Activated CD8-positive, alpha-beta memory T cell treated with anti-CD3 and anti-CD28 coated beads for 36 hours (primary cell): Measurements from ENCODE around the gene CFL1. TPM values are rescaled to one million over a fixed set of nuclear protein-coding genes. Genes with fewer than 3 reads are reported as not detected.

ENCODE experiments used
- CTCF ChIA-PET: fragments of 350-600 bp; sonication (Branson Sonifier 250); formaldehyde crosslinking; loops from one replicate; lab custom pipeline; 2021; ENCODE audit warnings: antibody characterized with exemption; lab: Charles Lee
- POLR2A ChIA-PET: fragments of 350-600 bp; sonication (Branson Sonifier 250); formaldehyde crosslinking; loops from one replicate; lab custom pipeline; 2021; ENCODE audit warnings: antibody characterized with exemption; lab: Charles Lee
- total RNA-seq, 2 experiments: library from RNA; stranded (reverse); gene quantifications; one replicate each; pipeline ENCODE4 v1.2.3, GENCODE V29; 2021

The CFL1 gene
- total RNA-seq, 2 experiments from 2014 or later, result 1,167 to 1,207 TPM

DNA sequence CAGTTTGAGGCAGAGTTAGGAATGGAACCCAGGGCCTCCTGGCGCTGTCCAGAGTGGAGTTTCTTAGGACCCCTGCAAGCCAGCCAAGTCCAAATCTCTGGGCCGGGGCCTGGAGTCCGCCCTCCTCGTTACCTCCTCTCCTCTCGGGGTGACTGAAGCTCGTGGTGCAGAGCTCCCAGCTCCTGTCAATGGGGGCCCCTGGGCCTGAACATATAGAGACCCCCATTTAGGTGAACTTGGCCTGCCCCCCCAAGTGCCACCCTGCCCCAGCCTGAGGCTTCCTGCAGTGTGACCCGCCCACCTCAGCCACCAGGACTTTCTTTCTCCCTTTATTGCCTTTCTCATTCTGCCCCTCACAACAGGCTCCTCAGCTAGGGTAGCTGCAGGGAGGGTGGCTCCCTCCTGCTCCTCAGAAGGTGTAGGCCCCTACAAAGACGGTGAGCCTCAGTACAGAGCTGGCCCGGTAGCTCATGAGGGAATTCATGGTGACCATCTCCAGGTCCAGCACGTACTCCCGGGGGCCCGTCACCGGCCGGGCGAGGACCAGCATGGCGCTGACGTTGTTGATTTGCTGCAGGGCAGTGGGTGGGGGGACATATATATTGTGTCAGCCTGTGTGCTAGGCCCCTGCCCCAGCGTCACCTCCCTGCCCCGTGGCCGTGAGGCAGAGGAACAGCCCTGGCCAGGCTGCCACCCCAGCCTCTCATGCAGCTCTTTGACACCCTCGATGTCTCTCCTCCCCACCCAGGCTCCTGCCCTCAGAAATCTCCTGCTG lies 8.7 kb upstream of the CFL1 start:
- CTCF ChIA-PET, result interaction anchor here (1.4 to 3.2 kb wide), 3 partner anchors 18 to 87 kb away, joined by 4 to 11 read pairs (median 5); partner anchors contain the start of gene FIBP
- POLR2A ChIA-PET, result interaction anchor here (0.7 to 2.2 kb wide), 2 partner anchors 18 to 24 kb away, joined by 4 to 7 read pairs; partner anchors contain the start of gene CCDC85B

- POLR2A ChIA-PET, result interaction anchor here (0.7 to 2.2 kb wide), 2 partner anchors 19 to 25 kb away, joined by 4 to 7 read pairs; partner anchors contain the start of gene CCDC85B
- CTCF ChIA-PET, result interaction anchor here (1.4 to 3.2 kb wide), 3 partner anchors 19 to 86 kb away, joined by 4 to 11 read pairs (median 5); partner anchors contain the start of gene FIBP
These were observed 7.7 kb upstream of the CFL1 start for GRCh38 chr11:65865550-65866172.

GRCh38 chr11:65864706-65865471 lies 6.9 kb upstream of the CFL1 start:
- CTCF ChIA-PET, result interaction anchor here (0.7 to 3.2 kb wide), 2 partner anchors 20 to 23 kb away, joined by 3 to 11 read pairs; partner anchors contain the start of gene FIBP
- POLR2A ChIA-PET, result interaction anchor here (2.2 kb wide), 1 partner anchor 20 kb away, joined by 7 read pairs; no protein-coding TSS in a partner anchor

- ChIA-PET CTCF (interaction anchor here (0.7 to 8.1 kb wide), 3 partner anchors 21 to 24 kb away, joined by 3 to 163 read pairs (median 11); partner anchors contain the start of genes CCDC85B and FIBP), POLR2A (no interaction called here)
These were observed 6.1 kb upstream of the CFL1 start for GRCh38 chr11:65863889-65864705.

DNA sequence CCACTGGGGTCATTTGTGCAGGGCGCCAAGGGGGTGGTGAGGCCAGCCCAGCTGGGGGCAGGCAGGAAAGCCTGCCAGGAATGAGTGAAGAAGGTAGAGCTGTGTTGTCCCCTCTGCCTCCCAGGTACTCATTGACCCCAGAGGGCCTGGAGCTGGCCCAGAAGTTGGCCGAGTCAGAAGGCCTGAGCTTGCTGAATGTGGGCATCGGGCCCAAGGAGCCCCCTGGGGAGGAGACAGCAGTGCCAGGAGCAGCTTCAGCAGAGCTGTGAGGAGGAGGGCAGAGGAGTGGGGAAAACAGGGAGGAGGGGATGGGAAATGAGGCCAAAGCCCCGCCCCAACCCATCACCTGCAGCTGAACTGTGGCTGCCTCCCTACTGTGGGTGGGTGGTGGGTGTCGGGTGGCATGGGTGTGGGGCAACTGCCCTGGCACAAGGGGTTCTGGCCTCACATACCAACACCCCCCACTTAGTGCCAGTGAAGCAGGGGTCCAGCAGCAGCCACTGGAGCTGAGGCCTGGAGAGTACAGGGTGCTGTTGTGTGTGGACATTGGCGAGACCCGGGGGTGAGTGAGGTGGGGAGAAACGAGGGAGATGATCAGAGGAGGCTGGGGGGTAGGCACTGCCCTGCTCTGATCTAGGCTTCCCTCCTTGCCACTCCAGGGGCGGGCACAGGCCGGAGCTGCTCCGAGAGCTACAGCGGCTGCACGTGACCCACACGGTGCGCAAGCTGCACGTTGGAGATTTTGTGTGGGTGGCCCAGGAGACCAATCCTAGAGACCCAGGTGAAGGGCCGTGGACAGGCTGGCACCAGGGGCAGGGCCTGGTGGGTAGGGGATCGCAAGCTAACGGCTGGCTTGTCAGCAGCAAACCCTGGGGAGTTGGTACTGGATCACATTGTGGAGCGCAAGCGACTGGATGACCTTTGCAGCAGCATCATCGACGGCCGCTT lies 5.2 kb upstream of the CFL1 start:
- POLR2A ChIA-PET, result interaction anchor here (0.9 kb wide), 1 partner anchor 30 kb away, joined by 3 read pairs; no protein-coding TSS in a partner anchor
- CTCF ChIA-PET, result interaction anchor here (4.8 to 8.1 kb wide), 2 partner anchors 11 to 24 kb away, joined by 27 to 163 read pairs; partner anchors contain the start of genes CCDC85B and FIBP

- ChIA-PET CTCF (interaction anchor here (3.6 to 8.1 kb wide), 3 partner anchors 8 to 25 kb away, joined by 27 to 163 read pairs (median 44); partner anchors contain the start of genes CCDC85B and FIBP), POLR2A (interaction anchor here (0.9 kb wide), 2 partner anchors 9 to 31 kb away, joined by 3 read pairs; no protein-coding TSS in a partner anchor)
These were observed 4.3 kb upstream of the CFL1 start for GRCh38 chr11:65862191-65862735.

GRCh38 chr11:65861533-65862183 lies 3.7 kb upstream of the CFL1 start:
- CTCF ChIA-PET, result interaction anchor here (1.2 to 8.1 kb wide), 4 partner anchors 9 to 26 kb away, joined by 3 to 163 read pairs (median 36); partner anchors contain the start of genes CCDC85B and FIBP

GRCh38 chr11:65861165-65861505 lies 3.2 kb upstream of the CFL1 start:
- CTCF ChIA-PET, result interaction anchor here (1.2 to 8.1 kb wide), 5 partner anchors 10 to 81 kb away, joined by 3 to 163 read pairs (median 27); partner anchors contain the start of genes CCDC85B and FIBP
- POLR2A ChIA-PET, result interaction anchor here (0.6 to 2.3 kb wide), 8 partner anchors 8 to 336 kb away, joined by 3 to 18 read pairs (median 3); partner anchors contain the start of genes FIBP, PCNX3 and SCYL1

More at GRCh38 chr11:65861533-65862183, 3.7 kb upstream of the CFL1 start:
- POLR2A ChIA-PET, result interaction anchor here (0.5 to 2.3 kb wide), 8 partner anchors 8 to 337 kb away, joined by 3 to 18 read pairs (median 3); partner anchors contain the start of genes FIBP, PCNX3 and SCYL1

DNA sequence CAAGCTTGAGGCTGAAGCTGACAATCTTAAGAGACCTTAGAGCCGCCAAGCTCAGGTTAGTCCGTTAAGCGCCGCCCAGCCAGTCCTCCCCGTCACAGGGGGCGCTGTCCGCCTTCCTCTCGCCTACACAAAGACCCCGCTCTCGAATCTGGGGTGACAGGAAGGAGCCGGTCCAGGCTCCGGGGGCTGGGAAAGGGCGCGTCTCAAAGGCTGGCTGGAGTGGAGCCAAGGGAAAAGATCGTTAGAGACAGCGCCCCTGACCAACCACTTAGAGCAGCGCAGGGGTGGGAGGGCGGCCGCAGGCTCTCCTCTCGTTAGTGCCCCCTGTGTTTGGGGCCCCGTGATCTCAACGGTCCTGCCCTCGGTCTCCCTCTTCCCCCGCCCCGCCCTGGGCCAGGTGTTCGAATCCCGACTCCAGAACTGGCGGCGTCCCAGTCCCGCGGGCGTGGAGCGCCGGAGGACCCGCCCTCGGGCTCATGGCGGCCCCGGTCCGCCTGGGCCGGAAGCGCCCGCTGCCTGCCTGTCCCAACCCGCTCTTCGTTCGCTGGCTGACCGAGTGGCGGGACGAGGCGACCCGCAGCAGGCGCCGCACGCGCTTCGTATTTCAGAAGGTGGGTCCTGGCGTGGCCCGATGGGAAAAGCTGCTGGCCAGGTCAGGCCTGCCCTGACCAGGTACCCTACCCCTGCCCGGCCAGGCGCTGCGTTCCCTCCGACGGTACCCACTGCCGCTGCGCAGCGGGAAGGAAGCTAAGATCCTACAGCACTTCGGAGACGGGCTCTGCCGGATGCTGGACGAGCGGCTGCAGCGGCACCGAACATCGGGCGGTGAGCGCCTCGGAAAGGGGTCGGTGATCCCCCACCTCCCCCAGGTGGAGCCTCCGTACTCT lies 2.5 kb upstream of the CFL1 start, which contains the start of gene MUS81:
Gene MUS81, plus strand, starts transcription at position 156 of the 887 bp plus-strand sequence. Its CDS starts 321 bp downstream, at position 477.
- ChIA-PET CTCF (interaction anchor here (1.0 to 8.1 kb wide), 20 partner anchors 10 to 247 kb away, joined by 3 to 163 read pairs (median 4); partner anchors contain the start of genes CCDC85B and FIBP), POLR2A (interaction anchor here (0.6 to 3.0 kb wide), 20 partner anchors 8 to 336 kb away, joined by 3 to 44 read pairs (median 5); partner anchors contain the start of genes CCDC85B, FAM89B, FIBP and FOSL1)

DNA sequence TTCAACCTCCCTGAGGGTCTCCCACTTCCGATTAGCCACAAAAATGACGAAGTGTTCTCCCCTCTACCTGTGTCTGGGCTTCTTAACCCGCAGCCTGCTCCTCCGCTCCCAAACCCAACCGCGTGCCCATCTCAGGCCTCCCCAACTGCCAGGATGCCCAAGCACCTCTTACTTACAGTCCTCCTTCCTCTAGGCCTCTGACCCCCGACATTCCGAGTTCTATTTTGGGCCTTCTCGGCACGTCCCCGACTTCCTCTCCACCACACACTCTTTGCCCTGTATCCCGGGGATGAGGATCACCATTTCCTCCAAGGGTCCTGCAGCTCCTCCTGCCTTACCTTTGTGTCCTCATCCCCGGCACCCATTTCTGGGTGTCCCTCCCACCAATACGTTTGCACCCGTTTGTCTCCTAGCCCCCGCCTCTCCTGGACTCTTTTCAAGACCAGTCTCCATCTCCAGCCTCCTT lies 1.9 kb upstream of the CFL1 start:
- ChIA-PET POLR2A (interaction anchor here (0.6 to 3.0 kb wide), 16 partner anchors 9 to 1076 kb away, joined by 3 to 44 read pairs (median 5); partner anchors contain the start of genes CCDC85B, FAM89B, FIBP and FOSL1), CTCF (interaction anchor here (0.6 to 8.1 kb wide), 22 partner anchors 11 to 846 kb away, joined by 3 to 163 read pairs (median 4); partner anchors contain the start of genes BANF1, CCDC85B, EIF1AD and FIBP)

GRCh38 chr11:65859095-65859811 lies 1.3 kb upstream of the CFL1 start:
- ChIA-PET CTCF (interaction anchor here (0.6 to 8.1 kb wide), 20 partner anchors 11 to 845 kb away, joined by 3 to 163 read pairs (median 4); partner anchors contain the start of genes BANF1, CCDC85B, EIF1AD and FIBP), POLR2A (interaction anchor here (0.6 to 3.0 kb wide), 15 partner anchors 10 to 1076 kb away, joined by 3 to 44 read pairs (median 5); partner anchors contain the start of genes CCDC85B, FAM89B, FIBP and FOSL1)

DNA sequence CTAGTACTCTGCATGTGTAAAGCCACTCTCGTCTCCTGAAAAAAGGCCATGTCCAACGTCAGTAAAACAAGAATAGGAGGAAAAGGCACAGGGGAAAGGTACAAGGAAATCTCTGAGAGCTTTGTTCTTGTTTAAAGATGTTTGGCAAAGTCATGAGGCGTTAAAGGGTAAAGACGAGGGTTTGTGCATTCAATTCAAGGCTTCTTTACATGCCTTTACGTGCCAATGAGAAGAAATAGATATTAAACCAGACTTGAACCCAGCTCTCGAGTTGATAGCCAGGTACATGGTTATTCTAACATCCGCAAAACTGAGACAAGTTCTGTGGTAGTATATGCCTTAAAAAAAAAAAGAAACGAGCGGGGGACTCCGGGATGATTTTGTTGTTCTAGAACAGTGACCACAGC lies 704 bp upstream of the CFL1 start:
- CTCF ChIA-PET, result interaction anchor here (0.6 to 8.1 kb wide), 7 partner anchors 13 to 528 kb away, joined by 3 to 163 read pairs (median 7); partner anchors contain the start of genes BANF1, CCDC85B, EIF1AD and FIBP
- POLR2A ChIA-PET, result interaction anchor here (0.5 to 3.0 kb wide), 10 partner anchors 13 to 153 kb away, joined by 3 to 44 read pairs (median 4); partner anchors contain the start of genes CCDC85B, FIBP, FOSL1 and KAT5
